GM18508 (cell line): ENCODE measurements around the gene LRRC41.
"Not testable (repeated sequence)": the region's sequence is repeated elsewhere in the genome, so short reads cannot be mapped to it uniquely, and the experiment has no call there.

ENCODE experiments used
- ATAC-seq: cut with Tn5 transposase; IDR thresholded peaks from one replicate; pipeline ENCODE4 v1.9.1; 2021; ENCODE audit warnings: moderate number of reproducible peaks; ENCODE audit not compliant: insufficient read depth, unreplicated experiment

LRRC41 gene

GRCh38 chr1:46328182-46328581, 24.8 kb upstream of the LRRC41 start:
- ATAC-seq, result not testable (repeated sequence)

GRCh38 chr1:46325285-46326076, 22.1 kb upstream of the LRRC41 start:
- not testable (repeated sequence) for ATAC-seq

- not testable (repeated sequence) for ATAC-seq
Observed at GRCh38 chr1:46322191-46322590, 18.8 kb upstream of the LRRC41 start.

- ATAC-seq, result not testable (repeated sequence)
Observed at GRCh38 chr1:46319960-46320914, 16.8 kb upstream of the LRRC41 start.

GRCh38 chr1:46319301-46319700, 15.9 kb upstream of the LRRC41 start:
- ATAC-seq, result not testable (repeated sequence)

- ATAC-seq, result no peak
Observed at GRCh38 chr1:46317323-46317722, 13.9 kb upstream of the LRRC41 start.

- ATAC-seq, result no peak
Observed at GRCh38 chr1:46315669-46316403, 12.4 kb upstream of the LRRC41 start.

- no peak for ATAC-seq
Observed at GRCh38 chr1:46310321-46310720, 6.9 kb upstream of the LRRC41 start.

- no peak for ATAC-seq
Observed at GRCh38 chr1:46309401-46310159, 6.2 kb upstream of the LRRC41 start.

- ATAC-seq, result no peak
Observed at GRCh38 chr1:46306159-46306530, 2.7 kb upstream of the LRRC41 start.

- ATAC-seq, result no peak
Observed at GRCh38 chr1:46303872-46304326, 483 bp upstream of the LRRC41 start.

- no peak for ATAC-seq
Observed at GRCh38 chr1:46302641-46303037, 777 bp downstream of the LRRC41 start.

- ATAC-seq, result no peak
Observed at GRCh38 chr1:46301808-46302640, 1.4 kb downstream of the LRRC41 start.

GRCh38 chr1:46301406-46301807, 2.0 kb downstream of the LRRC41 start:
- no peak for ATAC-seq

- ATAC-seq, result no peak
Observed at GRCh38 chr1:46300673-46301405, 2.6 kb downstream of the LRRC41 start.

- ATAC-seq, result no peak
Observed at GRCh38 chr1:46298387-46298786, 5.0 kb downstream of the LRRC41 start.

- ATAC-seq, result no peak
Observed at GRCh38 chr1:46295306-46295705, 8.1 kb downstream of the LRRC41 start.

GRCh38 chr1:46289976-46290375, 13.4 kb downstream of the LRRC41 start:
- no peak for ATAC-seq
